RWPE2 (cell line): ENCODE measurements around the gene DMD.

Source experiments
- ATAC-seq: fragments of 200-7000 bp; cut with Tn5 transposase; 3 replicates; pipeline ENCODE4 v1.9.1; 2021; ENCODE audit warnings: low read depth
- DNase-seq: peaks from one replicate; pipeline ENCODE4 v3.0.0-alpha.2; 2020; ENCODE audit warnings: low spot score
- H3K27ac ChIP-seq: fragments of 450-650 bp; 2 replicates; pipeline ENCODE4 v1.5.1; 2017; ENCODE audit warnings: mild to moderate bottlenecking; ENCODE audit not compliant: poor library complexity, severe bottlenecking
- H3K27me3 ChIP-seq: fragments of 250-450 bp; sonication (Bioruptor Pico); 2 replicates; pipeline ENCODE4 v1.5.1; 2021; ENCODE audit warnings: mild to moderate bottlenecking, moderate library complexity; ENCODE audit not compliant: insufficient read depth, poor library complexity, severe bottlenecking
- H3K36me3 ChIP-seq: fragments of 250-450 bp; sonication (Bioruptor Pico); 2 replicates; pipeline ENCODE4 v1.5.1; 2020; ENCODE audit warnings: low read depth, mild to moderate bottlenecking, moderate library complexity
- H3K4me1 ChIP-seq: fragments of 250-450 bp; sonication (Bioruptor Pico); 2 replicates; pipeline ENCODE4 v1.5.1; 2021; ENCODE audit warnings: mild to moderate bottlenecking, moderate library complexity; ENCODE audit not compliant: insufficient read depth, poor library complexity, severe bottlenecking
- H3K4me3 ChIP-seq: fragments of 250-450 bp; sonication (Bioruptor Pico); 2 replicates; pipeline ENCODE4 v1.5.1; 2021; ENCODE audit warnings: mild to moderate bottlenecking, moderate library complexity; ENCODE audit not compliant: severe bottlenecking
- H3K9me3 ChIP-seq: fragments of 250-450 bp; sonication (Bioruptor Pico); 2 replicates; pipeline ENCODE4 v1.5.1; 2021; ENCODE audit warnings: mild to moderate bottlenecking, moderate library complexity; ENCODE audit not compliant: severe bottlenecking
- CTCF ChIP-seq: fragments of 450-650 bp; IDR thresholded peaks from one replicate; pipeline ENCODE4 v1.5.1; 2017; ENCODE audit warnings: mild to moderate bottlenecking, moderate library complexity; ENCODE audit not compliant: poor library complexity, severe bottlenecking

Gene DMD

GRCh38 chrX:31258166-31258565 lies 1953.2 kb downstream of the DMD start:
- no peak overlapping the region for H3K4me3 ChIP-seq
- H3K9me3 ChIP-seq: no peaks in the 10 kb centered on the region
- peaks cover 5% of the 10 kb centered on the region for H3K4me1 ChIP-seq
- no peak for TF ChIP-seq CTCF
- peak; percentile 49 for ATAC-seq
- no peaks in the 10 kb centered on the region; the same call in 1 of the 2 replicates for H3K36me3 ChIP-seq
- no peak for DNase-seq
- H3K27me3 ChIP-seq: no peaks in the 10 kb centered on the region
- no peak overlapping the region for H3K27ac ChIP-seq

- peaks cover 5% of the 10 kb centered on the region for H3K4me1 ChIP-seq
- no peak for TF ChIP-seq CTCF
- no peak for DNase-seq
Measured at GRCh38 chrX:31255310-31256033, 1955.9 kb downstream of the DMD start.

GRCh38 chrX:31252133-31252532 lies 1959.2 kb downstream of the DMD start:
- H3K4me3 ChIP-seq: no peak overlapping the region
- H3K4me1 ChIP-seq: no peaks in the 10 kb centered on the region
- no peak for ATAC-seq
- TF ChIP-seq CTCF: no peak
- no peaks in the 10 kb centered on the region for H3K9me3 ChIP-seq
- no peaks in the 10 kb centered on the region for H3K27me3 ChIP-seq
- H3K36me3 ChIP-seq: no peaks in the 10 kb centered on the region; the same call in 1 of the 2 replicates
- H3K27ac ChIP-seq: no peak overlapping the region
- no peak for DNase-seq

More at GRCh38 chrX:31255310-31256033, 1955.9 kb downstream of the DMD start:
- Histone ChIP-seq H3K36me3 (no peaks in the 10 kb centered on the region; the same call in 1 of the 2 replicates), H3K27me3 (no peaks in the 10 kb centered on the region), H3K9me3 (no peaks in the 10 kb centered on the region), H3K27ac (no peak overlapping the region), H3K4me3 (no peak overlapping the region)
- ATAC-seq: no peak

- Histone ChIP-seq H3K27me3 (no peaks in the 10 kb centered on the region), H3K27ac (no peak overlapping the region), H3K4me1 (no peaks in the 10 kb centered on the region), H3K9me3 (no peaks in the 10 kb centered on the region), H3K36me3 (no peaks in the 10 kb centered on the region), H3K4me3 (no peak overlapping the region)
- no peak for DNase-seq
- ATAC-seq: no peak
- TF ChIP-seq CTCF: no peak
Measured at GRCh38 chrX:31251336-31251735, 1960.0 kb downstream of the DMD start.

- Histone ChIP-seq H3K27ac (no peak overlapping the region), H3K4me3 (no peak overlapping the region), H3K36me3 (no peaks in the 10 kb centered on the region), H3K4me1 (no peaks in the 10 kb centered on the region), H3K27me3 (no peaks in the 10 kb centered on the region), H3K9me3 (no peaks in the 10 kb centered on the region)
- DNase-seq (no peak), ATAC-seq (no peak)
- no peak for TF ChIP-seq CTCF
Measured at GRCh38 chrX:31245714-31246113, 1965.6 kb downstream of the DMD start.
